ENCODE measurements around the gene EFNA3.
A peak's percentile ranks its signal among the peaks of the same experiment; 100 is the strongest.

The EFNA3 gene

GRCh38 chr1:155080312-155081228, 1.9 kb downstream of the EFNA3 start:
- Histone ChIP-seq H3K4me1 (ENCODE audit: control insufficient read depth, insufficient read depth, low read length) (peaks cover 7% of the 10 kb centered on the region; the same call in 1 of the 2 replicates), H3K36me3 (ENCODE audit: control insufficient read depth in 2 of 2, insufficient read depth in 1 of 2, low read length in 2 of 2) (no peaks in the 10 kb centered on the region), H3K27ac (ENCODE audit: extremely low read depth, low read depth, low read length) (peak overlapping the region; percentile 43; the same call in 1 of the 2 replicates), H3K9me3 (ENCODE audit: control insufficient read depth, insufficient read depth, low read depth, low read length) (no peaks in the 10 kb centered on the region), H3K4me3 (ENCODE audit: low read depth, low read length) (peak overlapping the region; percentile 44)
- ChIA-PET POLR2A (interaction anchor here (0.9 to 2.1 kb wide), 5 partner anchors 10 to 48 kb away, joined by 3 to 6 read pairs (median 5); partner anchors contain the start of genes ADAM15 and EFNA4), CTCF (interaction anchor here (0.6 to 2.2 kb wide), 13 partner anchors 9 to 603 kb away, joined by 3 to 13 read pairs (median 4); partner anchors contain the start of gene ADAM15)
- TF ChIP-seq MYNN (tag by site-specific recombination; IDR thresholded peaks at IDR 0.05; ENCODE audit: borderline replicate concordance) (no peak), ZSCAN23 (tag by site-specific recombination; IDR thresholded peaks at IDR 0.05) (no peak), ZNF335 (tag by site-specific recombination; conservative IDR thresholded peaks at IDR 0.05) (peak; percentile 13; the same call in 1 of the 2 replicates), FEZF1 (tag by site-specific recombination; IDR thresholded peaks at IDR 0.05) (no peak), ZNF2 (tag by site-specific recombination; IDR thresholded peaks at IDR 0.05) (no peak), OSR2 (tag by site-specific recombination; IDR thresholded peaks at IDR 0.05) (peak; percentile 71), ZNF16 (tag by site-specific recombination; IDR thresholded peaks at IDR 0.05; ENCODE audit: low read depth) (no peak), ZNF394 (tag by site-specific recombination; IDR thresholded peaks at IDR 0.05; ENCODE audit: borderline replicate concordance) (peak; percentile 46), ZNF621 (tag by site-specific recombination; IDR thresholded peaks at IDR 0.05) (no peak), PRDM1 (tag by site-specific recombination; IDR thresholded peaks at IDR 0.05) (no peak), PRDM4 (tag by site-specific recombination; IDR thresholded peaks at IDR 0.05) (no peak), ZBTB7A (tag by site-specific recombination; IDR thresholded peaks at IDR 0.05; ENCODE audit: low read depth) (peak; percentile 99), ZNF747 (tag by site-specific recombination; IDR thresholded peaks at IDR 0.05) (no peak), ZNF202 (tag by site-specific recombination; IDR thresholded peaks at IDR 0.05; ENCODE audit: borderline replicate concordance) (no peak), ZNF488 (tag by site-specific recombination; IDR thresholded peaks at IDR 0.05) (no peak), ZFP69B (tag by site-specific recombination; IDR thresholded peaks at IDR 0.05) (no peak), ZNF138 (tag by site-specific recombination; IDR thresholded peaks at IDR 0.05; ENCODE audit: borderline replicate concordance) (no peak), ZNF560 (tag by site-specific recombination; IDR thresholded peaks at IDR 0.05; ENCODE audit: borderline replicate concordance) (no peak), ZNF514 (tag by site-specific recombination; IDR thresholded peaks at IDR 0.05) (no peak), RBAK (tag by site-specific recombination; IDR thresholded peaks at IDR 0.05) (no peak), ZNF830 (tag by site-specific recombination; IDR thresholded peaks at IDR 0.05; ENCODE audit: low read depth) (no peak), ZBTB8A (tag by site-specific recombination; IDR thresholded peaks at IDR 0.05) (no peak; the same call in 1 of the 2 replicates), ZNF677 (tag by site-specific recombination; IDR thresholded peaks at IDR 0.05) (no peak), ZNF133 (tag by site-specific recombination; IDR thresholded peaks at IDR 0.05) (no peak), BCL11A (tag by site-specific recombination; IDR thresholded peaks at IDR 0.05; ENCODE audit: low read depth) (no peak)
- TF ChIP-seq, protein P1, sequence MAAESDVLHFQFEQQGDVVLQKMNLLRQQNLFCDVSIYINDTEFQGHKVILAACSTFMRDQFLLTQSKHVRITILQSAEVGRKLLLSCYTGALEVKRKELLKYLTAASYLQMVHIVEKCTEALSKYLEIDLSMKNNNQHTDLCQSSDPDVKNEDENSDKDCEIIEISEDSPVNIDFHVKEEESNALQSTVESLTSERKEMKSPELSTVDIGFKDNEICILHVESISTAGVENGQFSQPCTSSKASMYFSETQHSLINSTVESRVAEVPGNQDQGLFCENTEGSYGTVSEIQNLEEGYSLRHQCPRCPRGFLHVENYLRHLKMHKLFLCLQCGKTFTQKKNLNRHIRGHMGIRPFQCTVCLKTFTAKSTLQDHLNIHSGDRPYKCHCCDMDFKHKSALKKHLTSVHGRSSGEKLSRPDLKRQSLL (tag by site-specific recombination; IDR thresholded peaks at IDR 0.05) = peak; percentile 99
- TF ChIP-seq, protein P2, sequence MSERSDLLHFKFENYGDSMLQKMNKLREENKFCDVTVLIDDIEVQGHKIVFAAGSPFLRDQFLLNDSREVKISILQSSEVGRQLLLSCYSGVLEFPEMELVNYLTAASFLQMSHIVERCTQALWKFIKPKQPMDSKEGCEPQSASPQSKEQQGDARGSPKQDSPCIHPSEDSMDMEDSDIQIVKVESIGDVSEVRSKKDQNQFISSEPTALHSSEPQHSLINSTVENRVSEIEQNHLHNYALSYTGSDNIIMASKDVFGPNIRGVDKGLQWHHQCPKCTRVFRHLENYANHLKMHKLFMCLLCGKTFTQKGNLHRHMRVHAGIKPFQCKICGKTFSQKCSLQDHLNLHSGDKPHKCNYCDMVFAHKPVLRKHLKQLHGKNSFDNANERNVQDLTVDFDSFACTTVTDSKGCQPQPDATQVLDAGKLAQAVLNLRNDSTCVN (tag by site-specific recombination; optimal IDR thresholded peaks at IDR 0.05) = peak; percentile 59
- TF ChIP-seq, protein P3, sequence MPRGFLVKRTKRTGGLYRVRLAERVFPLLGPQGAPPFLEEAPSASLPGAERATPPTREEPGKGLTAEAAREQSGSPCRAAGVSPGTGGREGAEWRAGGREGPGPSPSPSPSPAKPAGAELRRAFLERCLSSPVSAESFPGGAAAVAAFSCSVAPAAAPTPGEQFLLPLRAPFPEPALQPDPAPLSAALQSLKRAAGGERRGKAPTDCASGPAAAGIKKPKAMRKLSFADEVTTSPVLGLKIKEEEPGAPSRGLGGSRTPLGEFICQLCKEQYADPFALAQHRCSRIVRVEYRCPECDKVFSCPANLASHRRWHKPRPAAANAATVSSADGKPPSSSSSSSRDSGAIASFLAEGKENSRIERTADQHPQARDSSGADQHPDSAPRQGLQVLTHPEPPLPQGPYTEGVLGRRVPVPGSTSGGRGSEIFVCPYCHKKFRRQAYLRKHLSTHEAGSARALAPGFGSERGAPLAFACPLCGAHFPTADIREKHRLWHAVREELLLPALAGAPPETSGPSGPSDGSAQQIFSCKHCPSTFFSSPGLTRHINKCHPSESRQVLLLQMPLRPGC (tag by site-specific recombination; IDR thresholded peaks at IDR 0.05) = no peak
- TF ChIP-seq, protein P4, sequence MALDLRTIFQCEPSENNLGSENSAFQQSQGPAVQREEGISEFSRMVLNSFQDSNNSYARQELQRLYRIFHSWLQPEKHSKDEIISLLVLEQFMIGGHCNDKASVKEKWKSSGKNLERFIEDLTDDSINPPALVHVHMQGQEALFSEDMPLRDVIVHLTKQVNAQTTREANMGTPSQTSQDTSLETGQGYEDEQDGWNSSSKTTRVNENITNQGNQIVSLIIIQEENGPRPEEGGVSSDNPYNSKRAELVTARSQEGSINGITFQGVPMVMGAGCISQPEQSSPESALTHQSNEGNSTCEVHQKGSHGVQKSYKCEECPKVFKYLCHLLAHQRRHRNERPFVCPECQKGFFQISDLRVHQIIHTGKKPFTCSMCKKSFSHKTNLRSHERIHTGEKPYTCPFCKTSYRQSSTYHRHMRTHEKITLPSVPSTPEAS (tag by site-specific recombination; IDR thresholded peaks at IDR 0.05) = no peak

Measured in HEK293 (cell line).